Right lobe of liver (tissue), 4 donors: ENCODE data around the gene APBA3.

Source experiments
- POLR2A ChIP-seq: fragments of 450-650 bp; IDR thresholded peaks from one replicate; pipeline ENCODE4 v1.6.1; 2017; ENCODE audit warnings: antibody characterized with exemption, mild to moderate bottlenecking
- TF ChIP-seq, protein P1 (sequence below), 4 donors: fragments of 200-600 bp in 3 of 4; fragments of 450-650 bp in 1 of 4; IDR thresholded peaks; one replicate each; pipeline versions ENCODE4 v1.5.1 to v1.8.0; 2016 to 2022; ENCODE audit warnings: antibody characterized with exemption in 4 of 4, mild to moderate bottlenecking in 2 of 4
- donor health status: DM: no; HTN: no; CAD: no.
- donor health status: DM: no; HTN: no; CAD: no.
- donor health status: DM: no; HTN: yes; CAD: no.

DNA sequence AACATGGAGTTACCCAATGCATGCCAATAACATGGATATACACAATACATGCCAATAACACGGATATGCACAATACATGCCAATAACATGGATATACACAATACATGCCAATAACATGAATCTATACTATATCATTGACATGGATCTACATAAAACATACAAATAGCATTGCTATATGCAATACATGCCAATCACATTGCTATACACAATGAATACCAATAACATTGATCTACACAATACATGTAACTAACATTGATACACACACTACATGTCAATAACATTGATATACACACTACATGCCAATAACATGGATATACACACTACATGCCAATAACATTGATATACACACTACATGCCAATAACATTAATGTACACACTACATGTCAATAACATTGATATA lies 60.3 kb downstream of the APBA3 start:
- TF ChIP-seq, protein P1, sequence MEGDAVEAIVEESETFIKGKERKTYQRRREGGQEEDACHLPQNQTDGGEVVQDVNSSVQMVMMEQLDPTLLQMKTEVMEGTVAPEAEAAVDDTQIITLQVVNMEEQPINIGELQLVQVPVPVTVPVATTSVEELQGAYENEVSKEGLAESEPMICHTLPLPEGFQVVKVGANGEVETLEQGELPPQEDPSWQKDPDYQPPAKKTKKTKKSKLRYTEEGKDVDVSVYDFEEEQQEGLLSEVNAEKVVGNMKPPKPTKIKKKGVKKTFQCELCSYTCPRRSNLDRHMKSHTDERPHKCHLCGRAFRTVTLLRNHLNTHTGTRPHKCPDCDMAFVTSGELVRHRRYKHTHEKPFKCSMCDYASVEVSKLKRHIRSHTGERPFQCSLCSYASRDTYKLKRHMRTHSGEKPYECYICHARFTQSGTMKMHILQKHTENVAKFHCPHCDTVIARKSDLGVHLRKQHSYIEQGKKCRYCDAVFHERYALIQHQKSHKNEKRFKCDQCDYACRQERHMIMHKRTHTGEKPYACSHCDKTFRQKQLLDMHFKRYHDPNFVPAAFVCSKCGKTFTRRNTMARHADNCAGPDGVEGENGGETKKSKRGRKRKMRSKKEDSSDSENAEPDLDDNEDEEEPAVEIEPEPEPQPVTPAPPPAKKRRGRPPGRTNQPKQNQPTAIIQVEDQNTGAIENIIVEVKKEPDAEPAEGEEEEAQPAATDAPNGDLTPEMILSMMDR (IDR thresholded peaks at IDR 0.05), result no peak
- no peak for TF ChIP-seq POLR2A
